Astrocyte (in vitro differentiated cells and primary cell): ENCODE measurements around the gene SNAI1. TPM values are rescaled to one million over a fixed set of nuclear protein-coding genes. Genes with fewer than 3 reads are reported as not detected.
A peak's percentile ranks its signal among the peaks of the same experiment; 100 is the strongest.

Source experiments
- DNase-seq: peaks from one replicate; pipeline ENCODE4 v3.0.0-alpha.2; 2010; ENCODE audit warnings: low read depth
- FAIRE-seq: peaks from 2 replicates; lab custom pipeline; 2011; peaks lifted over from hg19 to GRCh38; lab: Jason Lieb, UNC
- H2AFZ ChIP-seq: 2 replicates; pipeline ENCODE4 v1.6.0; 2012; ENCODE audit warnings: low read depth, low read length, inconsistent platforms
- H3K27ac ChIP-seq: 2 replicates; pipeline ENCODE4 v1.5.1; 2011; ENCODE audit warnings: low read depth, low read length, inconsistent platforms
- H3K27me3 ChIP-seq: 2 replicates; pipeline ENCODE4 v1.6.0; 2011; ENCODE audit warnings: low read length, inconsistent platforms; ENCODE audit not compliant: insufficient read depth
- H3K36me3 ChIP-seq: 2 replicates; pipeline ENCODE4 v1.5.1; 2011; ENCODE audit warnings: low read length, inconsistent platforms; ENCODE audit not compliant: insufficient read depth
- H3K4me1 ChIP-seq: 2 replicates; pipeline ENCODE4 v1.5.1; 2011; ENCODE audit warnings: low read length, inconsistent platforms; ENCODE audit not compliant: insufficient read depth
- H3K4me2 ChIP-seq: 2 replicates; pipeline ENCODE4 v1.6.0; 2012; ENCODE audit warnings: low read length, inconsistent platforms
- H3K4me3 ChIP-seq: 2 replicates; pipeline ENCODE4 v1.5.1; 2011; ENCODE audit warnings: low read depth, mild to moderate bottlenecking, low read length, inconsistent platforms; ENCODE audit not compliant: insufficient read depth
- H3K79me2 ChIP-seq: 2 replicates; pipeline ENCODE4 v1.6.0; 2012; ENCODE audit warnings: mild to moderate bottlenecking, low read length, inconsistent platforms; ENCODE audit not compliant: insufficient read depth
- H3K9ac ChIP-seq: 2 replicates; pipeline ENCODE4 v1.6.0; 2012; ENCODE audit warnings: mild to moderate bottlenecking, low read length, inconsistent platforms
- H3K9me3 ChIP-seq: 2 replicates; pipeline ENCODE4 v1.5.1; 2012; ENCODE audit warnings: low read depth, mild to moderate bottlenecking, low read length, inconsistent platforms; ENCODE audit not compliant: insufficient read depth
- H4K20me1 ChIP-seq: 2 replicates; pipeline ENCODE4 v1.6.0; 2012; ENCODE audit warnings: low read length, inconsistent platforms; ENCODE audit not compliant: insufficient read depth
- H3K27ac Mint-ChIP-seq: one replicate; pipeline ENCODE4 v1.8.0; 2021; ENCODE audit warnings: mild to moderate bottlenecking, mixed read lengths; ENCODE audit not compliant: unreplicated experiment
- H3K27me3 Mint-ChIP-seq: one replicate; pipeline ENCODE4 v1.8.0; 2021; ENCODE audit warnings: low read depth, mixed read lengths; ENCODE audit not compliant: unreplicated experiment
- H3K36me3 Mint-ChIP-seq: one replicate; pipeline ENCODE4 v1.8.0; 2021; ENCODE audit warnings: low read depth, mixed read lengths; ENCODE audit not compliant: unreplicated experiment
- H3K4me1 Mint-ChIP-seq: one replicate; pipeline ENCODE4 v1.8.0; 2021; ENCODE audit warnings: low read depth, mixed read lengths; ENCODE audit not compliant: unreplicated experiment
- H3K4me3 Mint-ChIP-seq: one replicate; pipeline ENCODE4 v1.8.0; 2021; ENCODE audit warnings: mild to moderate bottlenecking, moderate library complexity, mixed read lengths; ENCODE audit not compliant: unreplicated experiment
- H3K9me3 Mint-ChIP-seq: one replicate; pipeline ENCODE4 v1.8.0; 2021; ENCODE audit warnings: mild to moderate bottlenecking, mixed read lengths; ENCODE audit not compliant: unreplicated experiment
- EZH2 ChIP-seq: IDR thresholded peaks from 2 replicates; pipeline ENCODE4 v1.6.1; 2012; ENCODE audit warnings: mild to moderate bottlenecking, low read length, inconsistent platforms; ENCODE audit not compliant: insufficient read depth
- total RNA-seq: library from RNA; stranded (reverse); gene quantifications from 2 replicates; pipeline ENCODE4 v1.2.1, GENCODE V29; 2021
- TF ChIP-seq, protein P1 (sequence below): IDR thresholded peaks from 2 replicates; pipeline ENCODE4 v1.5.1; 2011; ENCODE audit warnings: low read depth, mild to moderate bottlenecking, inconsistent platforms, low read length, moderate library complexity; ENCODE audit not compliant: insufficient read depth

SNAI1 gene
- total RNA-seq, 1 donor from 2014 or later = 9.1 TPM

DNA sequence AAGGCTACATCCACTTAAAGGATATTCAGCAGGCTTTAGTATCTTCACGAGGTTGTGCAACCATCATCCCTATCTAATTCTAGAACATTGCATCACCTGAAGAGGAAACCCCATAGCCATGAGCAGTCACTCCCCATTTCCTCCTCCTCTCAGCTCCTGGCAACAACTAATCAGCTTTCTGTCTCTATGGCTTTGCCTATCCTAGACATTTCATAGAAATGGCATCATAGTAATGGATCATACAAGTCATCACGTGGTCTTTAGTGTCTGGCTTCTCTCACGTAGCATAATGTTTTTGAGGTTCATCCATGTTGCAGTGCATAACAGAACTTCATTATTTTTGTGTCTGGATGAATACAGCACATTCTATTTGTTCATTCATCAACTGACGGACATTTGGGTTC is 20.5 kb downstream of the SNAI1 start:
- peak overlapping the region; percentile 22 for H3K27ac Mint-ChIP-seq
- Histone ChIP-seq H3K9me3 (no peaks in the 10 kb centered on the region), H3K36me3 (no peaks in the 10 kb centered on the region), H3K4me1 (peaks cover 3% of the 10 kb centered on the region), H3K79me2 (no peaks in the 10 kb centered on the region), H3K9ac (no peak overlapping the region), H3K4me3 (no peak overlapping the region), H3K27ac (peak overlapping the region; percentile 3), H2AFZ (no peak overlapping the region), H3K27me3 (no peaks in the 10 kb centered on the region), H3K4me2 (no peak overlapping the region), H4K20me1 (no peaks in the 10 kb centered on the region)
- peaks cover 14% of the 10 kb centered on the region for H3K4me1 Mint-ChIP-seq
- H3K36me3 Mint-ChIP-seq = no peaks in the 10 kb centered on the region
- H3K4me3 Mint-ChIP-seq = no peak overlapping the region
- peak; percentile 90 for DNase-seq
- peak; percentile 29 for FAIRE-seq
- H3K9me3 Mint-ChIP-seq = no peaks in the 10 kb centered on the region
- H3K27me3 Mint-ChIP-seq = peaks cover 3% of the 10 kb centered on the region
- TF ChIP-seq EZH2 = no peak
- TF ChIP-seq, protein P1, sequence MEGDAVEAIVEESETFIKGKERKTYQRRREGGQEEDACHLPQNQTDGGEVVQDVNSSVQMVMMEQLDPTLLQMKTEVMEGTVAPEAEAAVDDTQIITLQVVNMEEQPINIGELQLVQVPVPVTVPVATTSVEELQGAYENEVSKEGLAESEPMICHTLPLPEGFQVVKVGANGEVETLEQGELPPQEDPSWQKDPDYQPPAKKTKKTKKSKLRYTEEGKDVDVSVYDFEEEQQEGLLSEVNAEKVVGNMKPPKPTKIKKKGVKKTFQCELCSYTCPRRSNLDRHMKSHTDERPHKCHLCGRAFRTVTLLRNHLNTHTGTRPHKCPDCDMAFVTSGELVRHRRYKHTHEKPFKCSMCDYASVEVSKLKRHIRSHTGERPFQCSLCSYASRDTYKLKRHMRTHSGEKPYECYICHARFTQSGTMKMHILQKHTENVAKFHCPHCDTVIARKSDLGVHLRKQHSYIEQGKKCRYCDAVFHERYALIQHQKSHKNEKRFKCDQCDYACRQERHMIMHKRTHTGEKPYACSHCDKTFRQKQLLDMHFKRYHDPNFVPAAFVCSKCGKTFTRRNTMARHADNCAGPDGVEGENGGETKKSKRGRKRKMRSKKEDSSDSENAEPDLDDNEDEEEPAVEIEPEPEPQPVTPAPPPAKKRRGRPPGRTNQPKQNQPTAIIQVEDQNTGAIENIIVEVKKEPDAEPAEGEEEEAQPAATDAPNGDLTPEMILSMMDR = no peak

DNA sequence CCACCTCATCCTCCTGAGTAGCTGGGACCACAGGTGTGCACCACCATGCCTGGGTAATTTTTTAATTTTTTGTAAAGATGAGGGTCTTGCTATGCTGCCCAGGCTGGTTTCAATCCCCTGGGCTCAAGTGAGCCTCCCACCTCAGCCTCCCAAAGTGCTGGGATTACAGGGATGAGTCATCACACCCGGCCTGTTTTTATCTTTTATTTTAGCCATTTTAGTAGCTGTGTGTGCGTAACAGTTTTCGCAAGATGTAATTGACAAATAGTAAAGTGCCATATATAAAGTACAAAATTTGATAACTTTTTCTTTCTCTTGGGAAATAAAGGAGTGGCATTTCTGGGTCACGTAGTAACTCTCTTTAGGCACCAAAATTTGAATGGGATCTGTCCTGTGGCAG is 21.4 kb downstream of the SNAI1 start:
- TF ChIP-seq, protein P1 = no peak
- Mint-ChIP-seq H3K27ac (no peak overlapping the region), H3K36me3 (no peaks in the 10 kb centered on the region), H3K27me3 (peaks cover 3% of the 10 kb centered on the region), H3K4me1 (peaks cover 14% of the 10 kb centered on the region), H3K4me3 (no peak overlapping the region), H3K9me3 (no peaks in the 10 kb centered on the region)
- Histone ChIP-seq H3K9ac (no peak overlapping the region), H3K9me3 (no peaks in the 10 kb centered on the region), H3K36me3 (no peaks in the 10 kb centered on the region), H2AFZ (no peak overlapping the region), H3K27ac (no peak overlapping the region), H3K4me2 (no peak overlapping the region), H3K4me1 (peaks cover 3% of the 10 kb centered on the region), H3K4me3 (no peak overlapping the region), H4K20me1 (no peaks in the 10 kb centered on the region), H3K79me2 (no peaks in the 10 kb centered on the region), H3K27me3 (no peaks in the 10 kb centered on the region)
- FAIRE-seq = no peak
- no peak for DNase-seq

DNA sequence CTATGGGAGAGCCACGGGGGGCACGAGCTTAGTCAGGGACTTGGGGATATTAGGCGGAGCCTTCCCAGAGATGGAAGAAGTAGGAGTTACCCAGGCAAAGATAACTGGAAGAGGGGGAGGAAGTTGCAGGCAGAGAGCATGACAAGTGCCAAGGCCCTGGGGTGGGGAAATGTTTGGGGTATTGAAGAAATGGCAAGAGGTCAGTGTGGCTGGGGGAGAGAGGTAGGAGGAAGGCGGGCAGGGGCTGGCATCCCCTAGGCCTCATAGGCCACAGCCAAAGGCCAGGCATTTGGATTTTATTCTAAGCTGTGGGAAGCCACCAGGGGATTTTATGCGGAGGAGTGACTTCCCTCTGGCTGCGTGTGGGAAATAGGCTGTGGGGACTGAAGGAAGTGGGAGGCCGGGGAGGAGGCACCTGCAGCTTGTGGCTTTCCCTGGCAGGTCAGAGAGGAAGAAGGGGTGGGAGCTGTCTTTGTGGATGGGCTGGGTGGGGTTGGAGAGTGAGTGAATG is 22.7 kb downstream of the SNAI1 start:
- Mint-ChIP-seq H3K36me3 (no peaks in the 10 kb centered on the region), H3K9me3 (no peaks in the 10 kb centered on the region), H3K4me3 (no peak overlapping the region), H3K27me3 (peaks cover 6% of the 10 kb centered on the region), H3K27ac (peak overlapping the region; percentile 72), H3K4me1 (peaks cover 13% of the 10 kb centered on the region)
- no peak overlapping the region for H3K4me2 ChIP-seq
- H3K9me3 ChIP-seq = no peaks in the 10 kb centered on the region
- peaks cover 3% of the 10 kb centered on the region for H3K4me1 ChIP-seq
- DNase-seq (no peak), FAIRE-seq (no peak)
- H3K79me2 ChIP-seq = no peaks in the 10 kb centered on the region
- H4K20me1 ChIP-seq = no peaks in the 10 kb centered on the region
- H3K9ac ChIP-seq = no peak overlapping the region
- H2AFZ ChIP-seq = no peak overlapping the region
- no peak overlapping the region for H3K4me3 ChIP-seq
- H3K36me3 ChIP-seq = no peaks in the 10 kb centered on the region
- TF ChIP-seq EZH2 = no peak
- TF ChIP-seq, protein P1 = no peak
- H3K27me3 ChIP-seq = peaks cover 3% of the 10 kb centered on the region
- H3K27ac ChIP-seq = no peak overlapping the region
